K562 (cell line): ENCODE results near the gene ZNF641. TPM values are rescaled to one million over a fixed set of nuclear protein-coding genes. Genes with fewer than 3 reads are reported as not detected.

Source experiments
- AFF4 ChIP-seq: sonication (generic); formaldehyde crosslinking; IDR thresholded peaks from 2 replicates; pipeline ENCODE4 v1.8.0; 2023; ENCODE audit warnings: mild to moderate bottlenecking, missing genetic modification reagents
- ETS1 ChIP-seq: conservative IDR thresholded peaks from 2 replicates; pipeline ENCODE4 v1.6.1; 2011; ENCODE audit warnings: low read depth, mild to moderate bottlenecking, low read length; ENCODE audit not compliant: control insufficient read depth
- NEUROD1 ChIP-seq: fragments of 150-350 bp; IDR thresholded peaks from 2 replicates; pipeline ENCODE4 v1.6.1; 2014; ENCODE audit warnings: borderline replicate concordance, low read length, low read depth; ENCODE audit not compliant: partially characterized antibody
- NFRKB ChIP-seq: fragments of 450-650 bp; IDR thresholded peaks from 2 replicates; pipeline ENCODE4 v1.6.1; 2016; ENCODE audit warnings: low read depth
- NFYB ChIP-seq: IDR thresholded peaks from 2 replicates; pipeline ENCODE4 v1.6.1; 2011; ENCODE audit warnings: mild to moderate bottlenecking, moderate library complexity; ENCODE audit not compliant: insufficient read length; ENCODE audit errors: extremely low read depth
- POLR2AphosphoS5 ChIP-seq: IDR thresholded peaks from 2 replicates; pipeline ENCODE4 v1.6.1; 2011; ENCODE audit warnings: mild to moderate bottlenecking, low read depth, low read length, moderate library complexity; ENCODE audit not compliant: control insufficient read depth, insufficient read depth
- POLR2G ChIP-seq: fragments of 200-400 bp; formaldehyde crosslinking; IDR thresholded peaks from 2 replicates; pipeline ENCODE4 v1.6.1; 2017; ENCODE audit warnings: low read depth, mild to moderate bottlenecking, antibody characterized with exemption, low read length, moderate library complexity
- RERE ChIP-seq: sonication (generic); formaldehyde crosslinking; IDR thresholded peaks from 2 replicates; pipeline ENCODE4 v1.8.0; 2023; ENCODE audit warnings: missing genetic modification reagents, mild to moderate bottlenecking, borderline replicate concordance
- SETDB1 ChIP-seq: IDR thresholded peaks from one replicate; pipeline ENCODE4 v1.6.1; 2012; ENCODE audit warnings: low read length, control low read depth, inconsistent platforms
- ZBTB17 ChIP-seq: fragments of 450-650 bp; formaldehyde crosslinking; IDR thresholded peaks from 2 replicates; pipeline ENCODE4 v1.4.0; 2020; ENCODE audit warnings: mild to moderate bottlenecking
- ZNF239 ChIP-seq: fragments of 250-450 bp; sonication (Bioruptor Pico); IDR thresholded peaks from 2 replicates; pipeline ENCODE4 v1.4.0; 2020; ENCODE audit warnings: mild to moderate bottlenecking
- ZNF41 ChIP-seq: fragments of 250-450 bp; sonication (Bioruptor Pico); conservative IDR thresholded peaks from 2 replicates; pipeline ENCODE4 v1.4.0; 2020; ENCODE audit warnings: mild to moderate bottlenecking
- ZNF695 ChIP-seq: fragments of 450-650 bp; formaldehyde crosslinking; IDR thresholded peaks from 2 replicates; pipeline ENCODE4 v1.4.0; 2020; ENCODE audit warnings: mild to moderate bottlenecking, moderate library complexity
- ZNF75A ChIP-seq: fragments of 450-650 bp; formaldehyde crosslinking; IDR thresholded peaks from 2 replicates; pipeline ENCODE4 v1.4.0; 2020; ENCODE audit warnings: mild to moderate bottlenecking
- polyA plus RNA-seq, 8 experiments: library from polyadenylated mRNA; depleted of rRNA in 4 of 8; stranded (reverse) in 5 of 8; unstranded in 3 of 8; fragments of >200 nt; fragmentation: Nextera tagmentation in 2 of 8; fragmentation: Illumina TruSeq in 1 of 8; extraction: Ambion mirVana in 2 of 8; extraction: Trizol in 1 of 8; gene quantifications; 2 replicates each; pipeline versions ENCODE4 v1.2.1 to v1.2.3, GENCODE V29; 2011 to 2014; ENCODE audit warnings: inconsistent platforms in 1 of 8, missing spikeins in 1 of 8
- total RNA-seq, 7 experiments: library from RNA; depleted of rRNA in 6 of 7; stranded (reverse); fragments of >200 nt in 6 of 7; fragmentation: Illumina TruSeq in 2 of 7; extraction: Trizol in 2 of 7; gene quantifications; 2 replicates each; pipeline versions ENCODE4 v1.2.1 to v1.2.3, GENCODE V29; 2011 to 2021; ENCODE audit warnings: low replicate concordance in 1 of 7

Gene ZNF641
- total and polyA plus RNA-seq, 9 of the 15 experiments (the other 6 are each of a cell fraction or from before 2014, with no cell fraction given): 2.5 to 15.6 (median 9.2) TPM

GRCh38 chr12:48311313-48311712, 39.4 kb downstream of the ZNF641 start (continued):
- no peak for TF ChIP-seq RERE (CRISPR knock-in tag)
- TF ChIP-seq ZNF41 (CRISPR knock-in tag): no peak
- no peak for TF ChIP-seq ZNF239
- TF ChIP-seq POLR2G: no peak
- TF ChIP-seq POLR2AphosphoS5: no peak
- peak; percentile 50 for TF ChIP-seq NEUROD1
- no peak for TF ChIP-seq SETDB1
- no peak for TF ChIP-seq ZBTB17
- no peak for TF ChIP-seq NFRKB
- no peak for TF ChIP-seq ETS1
- TF ChIP-seq NFYB: no peak
- no peak for TF ChIP-seq ZNF695 (CRISPR knock-in tag)
- TF ChIP-seq ZNF75A (CRISPR knock-in tag): no peak
- TF ChIP-seq AFF4 (CRISPR knock-in tag): no peak
